ENCODE measurements around the gene KSR2. TPM values are rescaled to one million over a fixed set of nuclear protein-coding genes. Genes with fewer than 3 reads are reported as not detected.
"Not testable (repeated sequence)": the region's sequence is repeated elsewhere in the genome, so short reads cannot be mapped to it uniquely, and the experiment has no call there.

The KSR2 gene
- total and polyA plus RNA-seq, 2 of the 4 experiments (the other 2 are of a cell fraction) = not detected

GRCh38 chr12:117861691-117862090, 107.1 kb downstream of the KSR2 start:
- Histone ChIP-seq H3K4me1 (ENCODE audit: control insufficient read depth, insufficient read depth, low read length) (no peaks in the 10 kb centered on the region), H2BK20ac (ENCODE audit: low read depth, low read length) (no peak overlapping the region), H3K4ac (ENCODE audit: low read depth, low read length) (no peak overlapping the region), H3K9ac (ENCODE audit: low read depth, low read length) (no peak overlapping the region), H4K91ac (ENCODE audit: insufficient read depth, low read depth, low read length) (no peak overlapping the region), H2AFZ (replicated peaks; ENCODE audit: low read length, poor library complexity) (no peak overlapping the region), H3K23ac (ENCODE audit: low read depth, low read length) (no peak overlapping the region), H3K56ac (ENCODE audit: extremely low read depth, insufficient read depth, low read length) (no peak overlapping the region), H2BK5ac (ENCODE audit: low read depth, low read length, poor library complexity, severe bottlenecking) (no peak overlapping the region), H4K5ac (ENCODE audit: low read depth, low read length) (no peak overlapping the region), H3K4me2 (ENCODE audit: low read depth, low read length) (no peak overlapping the region), H3K18ac (ENCODE audit: low read depth, low read length) (no peak overlapping the region), H2BK120ac (ENCODE audit: low read depth, low read length) (no peak overlapping the region), H3K27ac (ENCODE audit: insufficient read depth, low read length) (no peak overlapping the region), H3K14ac (replicated peaks; ENCODE audit: low read depth, low read length) (no peak overlapping the region), H2AK9ac (replicated peaks; ENCODE audit: low read depth, low read length, poor library complexity) (no peak overlapping the region), H3K27me3 (ENCODE audit: control insufficient read depth, insufficient read depth, low read length) (no peaks in the 10 kb centered on the region), H4K20me1 (ENCODE audit: insufficient read depth, low read length) (no peaks in the 10 kb centered on the region), H2BK15ac (ENCODE audit: low read depth, low read length) (no peak overlapping the region), H3K4me3 (ENCODE audit: insufficient read depth, low read depth, low read length) (no peak overlapping the region), H3K36me3 (ENCODE audit: control insufficient read depth, insufficient read depth, low read length) (no peaks in the 10 kb centered on the region), H3K79me1 (ENCODE audit: low read depth in 1 of 2, low read length in 2 of 2) (no peaks in the 10 kb centered on the region), H3K9me1 (ENCODE audit: insufficient read depth, low read length) (no peaks in the 10 kb centered on the region), H3K9me3 (ENCODE audit: control insufficient read depth, insufficient read depth, low read length) (no peaks in the 10 kb centered on the region), H4K8ac (ENCODE audit: low read depth in 2 of 2, low read length in 2 of 2) (no peak overlapping the region), H2AK5ac (ENCODE audit: low read depth, low read length) (no peak overlapping the region)
- in situ Hi-C loops (cut with MboI; ENCODE audit: low sequenced_read_pairs) (loop anchor here (25.0 kb wide), 1 partner anchor 276 kb away; the partner anchor contains the start of gene PEBP1), intact Hi-C loops (cut with micrococcal nuclease) (no loop called here), dilution Hi-C loops (cut with HindIII; ENCODE audit: low sequenced_read_pairs, unreplicated experiment) (no loop called here)
- DNase-seq = no peak
- ATAC-seq (ENCODE audit: low read depth) = no peak
- POLR2A ChIA-PET (ENCODE audit: unreplicated experiment) = no interaction called here
- TF ChIP-seq RCOR1 (IDR thresholded peaks at IDR 0.05; ENCODE audit: insufficient replicate concordance, low read length) (no peak), FOS (IDR thresholded peaks at IDR 0.05; ENCODE audit: low read depth, low read length) (no peak), MAFK (IDR thresholded peaks at IDR 0.05; ENCODE audit: low read depth, low read length) (no peak), MAZ (IDR thresholded peaks at IDR 0.05; ENCODE audit: borderline replicate concordance, low read depth, low read length) (no peak), NFE2L2 (IDR thresholded peaks at IDR 0.05; ENCODE audit: low read depth, low read length) (no peak), RAD21 (IDR thresholded peaks at IDR 0.05; ENCODE audit: low read length) (no peak)
- TF ChIP-seq, protein P1, sequence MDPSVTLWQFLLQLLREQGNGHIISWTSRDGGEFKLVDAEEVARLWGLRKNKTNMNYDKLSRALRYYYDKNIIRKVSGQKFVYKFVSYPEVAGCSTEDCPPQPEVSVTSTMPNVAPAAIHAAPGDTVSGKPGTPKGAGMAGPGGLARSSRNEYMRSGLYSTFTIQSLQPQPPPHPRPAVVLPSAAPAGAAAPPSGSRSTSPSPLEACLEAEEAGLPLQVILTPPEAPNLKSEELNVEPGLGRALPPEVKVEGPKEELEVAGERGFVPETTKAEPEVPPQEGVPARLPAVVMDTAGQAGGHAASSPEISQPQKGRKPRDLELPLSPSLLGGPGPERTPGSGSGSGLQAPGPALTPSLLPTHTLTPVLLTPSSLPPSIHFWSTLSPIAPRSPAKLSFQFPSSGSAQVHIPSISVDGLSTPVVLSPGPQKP (IDR thresholded peaks at IDR 0.05; ENCODE audit: borderline replicate concordance, low read depth, low read length) = no peak
- BruUV-seq (replicated peaks) = no TSS peak
- CTCF ChIA-PET = no interaction called here

DNA sequence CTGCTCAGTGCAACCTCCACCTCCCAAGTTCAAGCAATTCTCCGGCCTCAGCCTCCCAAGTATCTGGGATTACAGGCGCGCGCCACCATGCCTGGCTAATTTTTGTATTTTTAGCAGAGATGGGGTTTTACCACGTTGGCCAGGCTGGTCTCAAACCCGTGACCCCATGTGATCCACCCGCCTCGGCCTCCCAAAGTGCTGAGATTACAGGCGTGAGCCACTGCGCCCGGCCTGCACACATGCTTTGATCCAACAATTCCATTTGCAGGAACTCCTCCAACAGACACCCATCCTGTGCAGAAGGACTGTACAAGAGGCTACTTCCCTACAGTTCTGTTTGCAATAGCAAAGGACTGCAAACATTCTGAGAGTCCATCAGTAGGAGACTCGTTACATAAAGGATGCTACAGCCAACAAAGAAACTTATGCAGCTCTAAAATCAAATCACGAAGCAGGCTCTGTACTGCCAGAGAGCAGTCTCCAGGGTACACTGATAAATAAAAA, 108.0 kb downstream of the KSR2 start:
- CTCF ChIA-PET; POLR2A ChIA-PET (ENCODE audit: unreplicated experiment): not testable (repeated sequence)

More for the DNA sequence above, 108.0 kb downstream of the KSR2 start:
- H2BK5ac ChIP-seq (ENCODE audit: low read depth, low read length, poor library complexity, severe bottlenecking); H4K8ac ChIP-seq (ENCODE audit: low read depth in 2 of 2, low read length in 2 of 2); H3K4ac ChIP-seq (ENCODE audit: low read depth, low read length); H3K79me1 ChIP-seq (ENCODE audit: low read depth in 1 of 2, low read length in 2 of 2); H3K14ac ChIP-seq (replicated peaks; ENCODE audit: low read depth, low read length); H3K36me3 ChIP-seq (ENCODE audit: control insufficient read depth, insufficient read depth, low read length); H2BK15ac ChIP-seq (ENCODE audit: low read depth, low read length); H4K20me1 ChIP-seq (ENCODE audit: insufficient read depth, low read length); H2AFZ ChIP-seq (replicated peaks; ENCODE audit: low read length, poor library complexity); H2BK120ac ChIP-seq (ENCODE audit: low read depth, low read length); H3K9ac ChIP-seq (ENCODE audit: low read depth, low read length); H3K4me3 ChIP-seq (ENCODE audit: insufficient read depth, low read depth, low read length); H3K9me1 ChIP-seq (ENCODE audit: insufficient read depth, low read length); H3K18ac ChIP-seq (ENCODE audit: low read depth, low read length); H2AK9ac ChIP-seq (replicated peaks; ENCODE audit: low read depth, low read length, poor library complexity); H3K27ac ChIP-seq (ENCODE audit: insufficient read depth, low read length); H3K4me2 ChIP-seq (ENCODE audit: low read depth, low read length); BruUV-seq (replicated peaks); H3K27me3 ChIP-seq (ENCODE audit: control insufficient read depth, insufficient read depth, low read length); DNase-seq; H3K23ac ChIP-seq (ENCODE audit: low read depth, low read length); dilution Hi-C loops (cut with HindIII; ENCODE audit: low sequenced_read_pairs, unreplicated experiment); H3K9me3 ChIP-seq (ENCODE audit: control insufficient read depth, insufficient read depth, low read length); H4K91ac ChIP-seq (ENCODE audit: insufficient read depth, low read depth, low read length); H3K56ac ChIP-seq (ENCODE audit: extremely low read depth, insufficient read depth, low read length); intact Hi-C loops (cut with micrococcal nuclease); H2BK20ac ChIP-seq (ENCODE audit: low read depth, low read length); ATAC-seq (ENCODE audit: low read depth); H2AK5ac ChIP-seq (ENCODE audit: low read depth, low read length); H4K5ac ChIP-seq (ENCODE audit: low read depth, low read length); H3K4me1 ChIP-seq (ENCODE audit: control insufficient read depth, insufficient read depth, low read length): not testable (repeated sequence)
- in situ Hi-C loops (cut with MboI; ENCODE audit: low sequenced_read_pairs) = loop anchor here (25.0 kb wide), 1 partner anchor 276 kb away; the partner anchor contains the start of gene PEBP1
- no CpG with 5 or more reads among the region's 13 CpGs for WGBS, 2 experiments (ENCODE audit: extremely low coverage in 2 of 2, insufficient read length in 1 of 2)

All from IMR-90 (cell line).